ENCODE results near the gene OLIG1. TPM values are rescaled to one million over a fixed set of nuclear protein-coding genes. Genes with fewer than 3 reads are reported as not detected.

Gene OLIG1
- total and polyA plus RNA-seq, 2 of the 13 experiments (the other 11 are each of a cell fraction or from before 2014, with no cell fraction given), result not detected

- H3K4me3 ChIP-seq (replicated peaks in 1 of 3; ENCODE audit: insufficient read depth in 1 of 3, low read depth in 2 of 3, low read length in 3 of 3), result no peak overlapping the region
- no peaks in the 10 kb centered on the region for H3K4me1 ChIP-seq (ENCODE audit: insufficient read depth, low read length)
- H3K27ac ChIP-seq (ENCODE audit: extremely low read length, insufficient read depth, low read length), result no peak overlapping the region
- 40% methylated on average over 28 of the region's 40 CpGs for WGBS (ENCODE audit: low lambda C conversion rate)
- H3K79me2 ChIP-seq (ENCODE audit: insufficient read depth, low read length), result no peaks in the 10 kb centered on the region
- ATAC-seq (no peak), FAIRE-seq (no peak), DNase-seq (ENCODE audit: low spot score) (no peak)
- no peak for TF ChIP-seq ZNF282 (IDR thresholded peaks at IDR 0.05; ENCODE audit: partially characterized antibody)
- peak; percentile 28; the same call in 1 of the 2 replicates for TF ChIP-seq ZNF629 (CRISPR knock-in tag; conservative IDR thresholded peaks at IDR 0.05)
- no peak overlapping the region for H3K9ac ChIP-seq (ENCODE audit: insufficient read depth, low read depth, low read length)
- in situ Hi-C loops (cut with HindIII; ENCODE audit: extremely low pct_ligation_motif_present, low pct_unique_long_range_greater_than_20kb), result no loop called here
- H3K27me3 ChIP-seq (ENCODE audit: control insufficient read depth in 1 of 2, insufficient read depth in 2 of 2, low read length in 2 of 2), result peaks cover 20 to 92% of the 10 kb centered on the region in 2 experiments
- POLR2A ChIA-PET, result no interaction called here
- BruUV-seq (replicated peaks), result no TSS peak
- no peak overlapping the region for H2AFZ ChIP-seq (ENCODE audit: low read length)
- intact Hi-C loops (cut with micrococcal nuclease; ENCODE audit: unreplicated experiment), result no loop called here
- no peak overlapping the region for H3K4me2 ChIP-seq (ENCODE audit: low read depth, low read length)
- no peaks in the 10 kb centered on the region for H3K9me3 ChIP-seq (ENCODE audit: low read length)
- H3K36me3 ChIP-seq (replicated peaks in 1 of 2; ENCODE audit: control insufficient read depth in 1 of 2, insufficient read depth in 2 of 2, low read length in 2 of 2), result no peaks in the 10 kb centered on the region
- H4K20me1 ChIP-seq (ENCODE audit: insufficient read depth, low read length), result no peaks in the 10 kb centered on the region
- CTCF ChIA-PET (ENCODE audit: low intra/inter-chr PET ratio, low total read pairs), result no interaction called here
Observed at GRCh38 chr21:33024201-33025103, 45.5 kb upstream of the OLIG1 start.

DNA sequence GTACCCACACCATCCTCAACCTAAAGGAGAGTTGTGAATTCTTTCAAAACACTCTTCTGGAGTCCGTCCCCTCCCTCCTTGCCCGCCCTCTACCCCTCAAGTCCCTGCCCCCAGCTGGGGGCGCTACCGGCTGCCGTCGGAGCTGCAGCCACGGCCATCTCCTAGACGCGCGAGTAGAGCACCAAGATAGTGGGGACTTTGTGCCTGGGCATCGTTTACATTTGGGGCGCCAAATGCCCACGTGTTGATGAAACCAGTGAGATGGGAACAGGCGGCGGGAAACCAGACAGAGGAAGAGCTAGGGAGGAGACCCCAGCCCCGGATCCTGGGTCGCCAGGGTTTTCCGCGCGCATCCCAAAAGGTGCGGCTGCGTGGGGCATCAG is 44.8 kb upstream of the OLIG1 start:
- no peak overlapping the region for H2AFZ ChIP-seq (ENCODE audit: low read length)
- no peaks in the 10 kb centered on the region for H3K36me3 ChIP-seq (replicated peaks in 1 of 2; ENCODE audit: control insufficient read depth in 1 of 2, insufficient read depth in 2 of 2, low read length in 2 of 2)
- BruUV-seq (replicated peaks), result no TSS peak
- intact Hi-C loops (cut with micrococcal nuclease; ENCODE audit: unreplicated experiment), result no loop called here
- POLR2A ChIA-PET, result no interaction called here
- H4K20me1 ChIP-seq (ENCODE audit: insufficient read depth, low read length), result no peaks in the 10 kb centered on the region
- no peaks in the 10 kb centered on the region for H3K79me2 ChIP-seq (ENCODE audit: insufficient read depth, low read length)
- H3K4me1 ChIP-seq (ENCODE audit: insufficient read depth, low read length), result no peaks in the 10 kb centered on the region
- no peak overlapping the region for H3K9ac ChIP-seq (ENCODE audit: insufficient read depth, low read depth, low read length)
- ATAC-seq (no peak), FAIRE-seq (no peak), DNase-seq (ENCODE audit: low spot score) (no peak)
- no peak overlapping the region for H3K4me3 ChIP-seq (replicated peaks in 1 of 3; ENCODE audit: insufficient read depth in 1 of 3, low read depth in 2 of 3, low read length in 3 of 3)
- in situ Hi-C loops (cut with HindIII; ENCODE audit: extremely low pct_ligation_motif_present, low pct_unique_long_range_greater_than_20kb), result no loop called here
- H3K27ac ChIP-seq (ENCODE audit: extremely low read length, insufficient read depth, low read length), result no peak overlapping the region
- H3K4me2 ChIP-seq (ENCODE audit: low read depth, low read length), result no peak overlapping the region
- CTCF ChIA-PET (ENCODE audit: low intra/inter-chr PET ratio, low total read pairs), result no interaction called here
- H3K27me3 ChIP-seq (ENCODE audit: control insufficient read depth in 1 of 2, insufficient read depth in 2 of 2, low read length in 2 of 2), result peaks cover 22 to 92% of the 10 kb centered on the region in 2 experiments
- H3K9me3 ChIP-seq (ENCODE audit: low read length), result no peaks in the 10 kb centered on the region
- WGBS (ENCODE audit: low lambda C conversion rate), result 60% methylated on average over 4 of the region's 22 CpGs
- TF ChIP-seq, protein P1, sequence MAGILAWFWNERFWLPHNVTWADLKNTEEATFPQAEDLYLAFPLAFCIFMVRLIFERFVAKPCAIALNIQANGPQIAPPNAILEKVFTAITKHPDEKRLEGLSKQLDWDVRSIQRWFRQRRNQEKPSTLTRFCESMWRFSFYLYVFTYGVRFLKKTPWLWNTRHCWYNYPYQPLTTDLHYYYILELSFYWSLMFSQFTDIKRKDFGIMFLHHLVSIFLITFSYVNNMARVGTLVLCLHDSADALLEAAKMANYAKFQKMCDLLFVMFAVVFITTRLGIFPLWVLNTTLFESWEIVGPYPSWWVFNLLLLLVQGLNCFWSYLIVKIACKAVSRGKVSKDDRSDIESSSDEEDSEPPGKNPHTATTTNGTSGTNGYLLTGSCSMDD (CRISPR knock-in tag; IDR thresholded peaks at IDR 0.05), result no peak
- no peak for TF ChIP-seq BCLAF1 (IDR thresholded peaks at IDR 0.05)
- TF ChIP-seq ETS1 (CRISPR knock-in tag; IDR thresholded peaks at IDR 0.05), result no peak
- no peak for TF ChIP-seq KDM5A (IDR thresholded peaks at IDR 0.05; ENCODE audit: borderline replicate concordance, low read length)
- no peak for TF ChIP-seq ZNF567 (CRISPR knock-in tag; IDR thresholded peaks at IDR 0.05; ENCODE audit: borderline replicate concordance)
- TF ChIP-seq FOXA1 (IDR thresholded peaks at IDR 0.05), result no peak
- no peak for TF ChIP-seq FOXA1 (CRISPR knock-in tag; IDR thresholded peaks at IDR 0.05)
- no peak for TF ChIP-seq NFYC (CRISPR knock-in tag; IDR thresholded peaks at IDR 0.05)

Data from HepG2 (cell line).